T-helper 9 cell (primary cell): ENCODE results near the gene PDE3B.
"Not testable (repeated sequence)": the region's sequence is repeated elsewhere in the genome, so short reads cannot be mapped to it uniquely, and the experiment has no call there.

Experiments used
- DNase-seq: peaks from one replicate; pipeline ENCODE4 v3.0.0-alpha.2; 2020

The PDE3B gene

GRCh38 chr11:14819596-14819995, 176.0 kb downstream of the PDE3B start:
- DNase-seq = no peak

DNA sequence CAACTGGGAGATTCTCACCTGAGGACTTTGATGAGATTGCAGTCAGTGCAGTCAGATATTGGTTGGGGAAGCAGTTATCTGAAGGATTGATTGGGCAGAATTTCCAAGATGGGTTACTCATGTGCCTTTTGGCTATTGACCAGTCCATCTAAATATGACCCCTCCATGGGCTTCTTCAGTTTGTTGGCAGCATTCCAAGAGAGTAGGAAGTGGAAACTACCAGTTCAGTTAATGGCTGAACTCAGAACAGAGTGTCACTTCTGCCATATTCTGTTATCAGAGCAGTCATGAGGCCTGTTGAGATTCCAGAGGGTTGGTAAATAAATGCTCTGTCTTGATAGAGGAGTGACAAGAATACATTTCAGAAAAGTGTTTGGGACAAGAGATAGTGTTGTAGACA, 177.4 kb downstream of the PDE3B start:
- DNase-seq = no peak

DNA sequence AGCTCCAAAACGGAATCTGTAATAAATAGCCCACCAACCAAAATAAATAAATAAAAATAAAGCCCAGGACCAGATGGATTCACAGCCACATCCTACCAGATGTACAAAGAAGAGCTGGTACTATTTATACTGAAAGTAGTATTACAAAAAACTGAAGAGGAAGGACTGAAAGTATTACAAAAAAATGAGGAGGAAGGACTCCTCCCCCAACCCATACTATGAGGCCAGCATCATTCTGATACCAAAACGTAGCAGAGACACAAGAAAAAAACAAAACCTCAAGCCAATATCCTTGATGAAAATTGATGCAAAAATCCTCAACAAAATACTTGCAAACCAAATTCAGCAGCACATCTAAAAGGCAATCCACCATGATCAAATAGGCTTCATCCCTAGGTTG, 183.0 kb downstream of the PDE3B start:
- DNase-seq = no peak

DNA sequence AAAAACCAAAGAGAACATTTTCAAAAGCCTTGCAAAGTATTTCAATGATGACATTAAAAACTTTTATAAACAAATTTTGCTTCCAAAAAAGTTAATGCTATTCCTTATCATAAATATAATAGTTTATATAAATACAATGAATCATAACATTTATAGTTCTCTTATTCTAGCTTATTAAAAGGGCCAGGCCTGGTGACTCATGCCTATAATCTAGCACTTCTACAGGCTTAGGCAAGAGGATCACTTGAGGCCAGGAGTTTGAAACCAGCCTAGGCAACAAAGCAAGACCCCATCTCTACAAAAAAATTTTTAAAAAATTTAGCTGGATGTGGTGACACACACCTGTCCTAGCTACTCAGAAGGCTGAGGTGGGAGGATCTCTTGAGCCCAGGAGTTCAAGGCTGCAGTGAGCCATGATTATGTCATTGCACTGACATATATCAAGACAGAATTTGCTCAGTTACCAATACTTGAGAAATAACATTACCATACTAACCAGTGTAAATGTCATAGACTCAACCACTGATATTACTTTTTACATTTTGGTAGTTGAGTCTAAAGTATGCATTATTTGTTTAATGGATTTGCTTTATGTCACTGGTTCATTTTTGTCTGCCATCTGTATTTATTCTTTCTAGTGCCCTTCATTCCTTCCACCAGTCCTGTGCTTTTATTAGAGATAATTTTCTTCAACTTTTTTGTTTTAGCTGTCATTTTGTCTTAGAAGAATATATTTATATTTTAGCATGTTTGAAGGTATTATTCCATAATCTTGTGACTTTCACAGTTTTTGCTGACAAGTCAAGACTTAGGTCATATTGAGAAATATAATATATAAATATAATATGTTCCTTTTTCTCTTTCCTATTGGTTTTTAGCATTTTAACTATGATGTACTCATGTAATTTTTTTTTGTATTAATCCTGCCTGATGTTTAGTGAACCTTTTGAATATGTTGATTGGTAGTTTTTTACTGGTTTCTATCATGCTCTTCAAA, 192.2 kb downstream of the PDE3B start:
- DNase-seq = no peak

GRCh38 chr11:14842002-14842401, 198.4 kb downstream of the PDE3B start:
- no peak for DNase-seq

GRCh38 chr11:14852571-14853177, 209.1 kb downstream of the PDE3B start:
- DNase-seq = no peak

- no peak for DNase-seq
Observed at GRCh38 chr11:14854057-14854456, 210.5 kb downstream of the PDE3B start.

DNA sequence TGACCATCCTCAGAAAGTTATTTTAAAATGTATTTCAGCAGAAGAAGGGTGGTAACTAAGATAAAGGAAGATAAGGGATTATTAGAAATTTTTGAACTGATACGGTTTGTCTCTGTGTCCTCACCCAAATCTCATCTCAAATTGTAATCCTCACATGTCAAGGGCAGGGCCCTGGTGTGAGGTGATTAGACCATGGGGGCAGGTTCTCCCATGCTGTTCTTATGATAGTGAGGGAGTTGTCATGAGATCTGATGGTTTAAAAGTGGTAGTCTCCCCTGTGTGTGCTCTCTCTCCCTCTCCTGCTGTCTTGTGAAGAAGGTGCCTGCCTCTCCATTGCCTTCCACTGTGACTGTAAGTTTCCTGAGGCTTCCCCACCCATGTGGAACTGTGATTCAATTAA, 212.3 kb downstream of the PDE3B start:
- no peak for DNase-seq

DNA sequence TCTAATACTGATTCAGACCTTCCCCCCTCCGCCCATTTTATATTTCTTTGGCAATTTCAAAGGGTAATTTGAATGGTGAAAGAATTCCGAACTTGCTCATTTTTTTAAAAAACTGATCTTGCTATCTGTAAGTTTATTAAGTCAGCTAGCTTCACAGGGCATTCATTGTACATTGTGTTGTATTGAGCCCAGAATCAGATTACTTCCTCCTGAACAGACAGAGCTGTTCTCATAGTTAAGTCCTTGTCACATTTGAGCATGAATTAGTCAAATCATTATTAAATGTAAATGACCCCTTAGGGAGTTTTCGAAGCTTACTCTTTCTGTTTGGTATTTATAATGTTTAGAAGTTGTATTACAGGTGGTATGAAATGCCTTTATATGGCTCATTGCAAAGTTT, 214.0 kb downstream of the PDE3B start:
- DNase-seq = no peak

DNA sequence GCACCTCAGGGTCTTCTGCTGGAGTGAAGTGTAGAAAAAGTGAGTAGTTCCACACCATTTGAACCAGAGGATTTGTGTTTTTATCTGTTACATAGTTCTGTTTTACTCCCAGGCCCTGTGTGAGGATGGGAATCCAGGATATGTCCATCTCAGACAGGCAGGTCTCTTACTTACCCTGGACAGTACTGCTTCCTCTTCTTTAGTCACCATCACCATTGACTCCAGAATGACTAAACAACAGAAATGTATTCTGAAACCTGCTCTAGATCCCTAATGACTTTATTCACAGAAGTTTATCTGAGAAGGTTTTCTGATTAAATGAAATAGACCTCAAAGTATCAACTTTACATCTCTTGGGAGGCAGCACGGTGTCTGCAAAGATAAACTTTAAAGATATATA, 214.8 kb downstream of the PDE3B start:
- DNase-seq = no peak

GRCh38 chr11:14860511-14860910, 216.9 kb downstream of the PDE3B start:
- DNase-seq = no peak

DNA sequence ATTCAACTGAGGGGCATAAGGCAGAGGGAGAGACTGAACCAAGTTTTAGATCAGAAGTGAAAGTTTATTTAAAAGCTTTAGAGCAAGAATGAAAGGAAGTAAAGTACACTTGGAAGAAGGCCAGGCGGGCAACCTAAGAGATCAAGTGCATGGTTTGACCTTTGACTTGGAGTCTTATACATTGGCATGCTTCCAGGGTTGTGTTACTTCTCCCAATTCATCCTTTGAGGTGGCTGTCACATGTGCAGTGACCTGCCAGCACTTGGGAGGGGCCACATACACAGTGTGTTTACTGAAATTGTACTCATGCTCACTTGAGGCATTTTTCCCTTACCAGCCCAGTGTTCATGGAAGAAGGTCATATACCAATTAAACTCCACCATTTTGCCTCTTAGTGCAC, 218.1 kb downstream of the PDE3B start:
- no peak for DNase-seq

DNA sequence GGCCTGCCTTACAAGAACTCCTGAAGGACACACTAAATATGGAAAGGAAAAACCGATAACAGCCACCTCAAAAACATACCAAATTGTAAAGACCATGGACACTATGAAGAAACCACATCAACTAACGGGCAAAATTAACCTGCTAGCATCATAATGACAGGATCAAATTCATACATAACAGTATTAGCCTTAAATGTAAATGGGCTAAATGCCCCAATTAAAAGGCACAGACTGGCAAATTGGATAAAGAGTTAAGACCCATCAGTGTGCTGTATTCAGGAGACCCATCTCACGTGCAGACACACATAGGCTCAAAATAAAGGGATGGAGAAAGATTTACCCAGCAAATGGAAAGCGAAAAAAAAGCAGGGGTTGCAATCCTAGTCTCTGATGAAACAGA, 220.2 kb downstream of the PDE3B start:
- not testable (repeated sequence) for DNase-seq

DNA sequence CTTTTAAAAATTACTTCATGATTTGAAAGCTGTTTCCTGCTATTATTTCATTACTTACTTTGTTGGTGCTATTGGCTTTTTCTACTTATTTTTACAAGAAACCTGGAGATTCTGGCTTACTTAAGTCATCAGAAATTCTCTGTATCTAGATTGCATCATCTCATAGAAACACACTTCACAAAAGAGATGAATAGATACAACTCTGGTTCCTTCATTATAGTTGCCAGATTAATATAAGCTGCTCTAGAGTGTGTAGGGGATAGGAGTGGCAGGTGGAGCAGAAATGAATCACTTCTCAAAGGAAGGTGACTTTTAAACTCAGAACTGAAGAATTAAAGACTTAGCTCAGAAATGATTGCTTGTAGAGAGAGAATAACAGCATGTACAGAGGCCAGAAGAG, 228.4 kb downstream of the PDE3B start:
- DNase-seq = no peak

DNA sequence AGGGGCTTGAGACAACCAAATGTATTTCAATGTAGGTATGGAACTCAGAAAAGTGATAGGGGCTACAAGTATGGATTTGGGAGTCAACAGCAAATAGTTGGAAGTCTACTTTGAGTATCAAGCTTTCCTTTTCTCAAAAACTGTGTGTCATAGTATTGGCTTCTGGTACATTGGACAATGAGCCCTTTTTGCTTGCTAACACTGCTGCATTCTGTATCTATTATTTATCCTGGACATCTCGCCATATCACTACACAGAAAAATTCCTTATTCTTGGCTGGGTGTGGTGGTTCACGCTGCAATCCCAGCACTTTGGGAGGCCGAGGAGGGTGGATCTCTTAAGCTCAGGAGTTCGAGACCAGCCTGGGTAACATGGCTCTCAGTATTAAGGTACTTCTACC, 230.0 kb downstream of the PDE3B start:
- no peak for DNase-seq

GRCh38 chr11:14875163-14875562, 231.6 kb downstream of the PDE3B start:
- DNase-seq = no peak

- DNase-seq = no peak
Observed at GRCh38 chr11:14881576-14882193, 238.1 kb downstream of the PDE3B start.

DNA sequence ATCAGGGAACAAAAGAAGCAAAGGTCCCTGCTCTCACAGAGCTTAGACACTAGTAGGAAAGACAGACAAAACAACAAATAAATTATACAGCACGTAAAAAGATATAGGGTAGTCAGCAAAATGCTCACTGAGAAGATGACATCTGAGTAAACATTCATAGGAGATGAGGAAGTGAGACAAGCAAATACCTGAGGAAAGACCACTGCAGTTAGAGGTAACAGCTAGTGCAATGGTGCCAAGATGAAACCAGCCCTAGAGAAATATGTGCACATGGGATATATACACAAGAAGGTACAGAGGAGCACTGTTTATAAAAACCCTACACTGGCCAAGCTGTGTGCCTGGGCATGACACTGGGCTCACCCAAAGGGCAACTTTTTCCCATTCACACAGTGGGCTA, 238.6 kb downstream of the PDE3B start:
- DNase-seq = no peak

DNA sequence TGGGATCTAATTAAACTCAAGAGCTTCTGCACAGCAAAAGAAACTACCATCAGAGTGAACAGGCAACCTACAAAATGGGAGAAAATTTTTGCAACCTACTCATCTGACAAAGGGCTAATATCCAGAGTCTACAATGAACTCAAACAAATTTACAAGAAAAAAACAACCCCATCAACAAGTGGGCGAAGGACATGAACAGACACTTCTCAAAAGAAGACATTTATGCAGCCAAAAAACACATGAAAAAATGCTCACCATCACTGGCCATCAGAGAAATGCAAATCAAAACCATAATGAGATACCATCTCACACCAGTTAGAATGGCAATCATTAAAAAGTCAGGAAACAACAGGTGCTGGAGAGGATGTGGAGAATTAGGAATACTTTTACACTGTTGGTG, 240.1 kb downstream of the PDE3B start:
- DNase-seq = not testable (repeated sequence)

GRCh38 chr11:14884667-14885273, 241.2 kb downstream of the PDE3B start:
- DNase-seq = no peak

DNA sequence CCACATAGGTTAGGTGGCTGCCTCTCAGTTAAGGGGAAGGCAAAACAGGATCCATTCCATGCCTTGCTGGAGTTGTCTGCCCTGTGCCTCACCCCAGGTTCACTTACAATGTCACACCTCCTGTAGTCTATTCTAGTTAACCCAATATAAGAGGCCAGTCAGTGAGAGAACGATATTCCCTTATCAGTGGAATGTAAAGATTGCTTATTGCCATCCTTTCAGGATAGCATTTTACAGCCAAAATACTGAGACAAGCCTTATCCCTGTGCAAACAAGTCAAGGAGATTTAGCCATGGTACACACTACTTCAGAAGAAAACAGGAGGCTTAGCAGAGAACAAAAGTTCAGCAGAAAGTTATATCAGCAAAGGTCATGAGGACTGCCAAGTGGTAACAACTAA, 242.9 kb downstream of the PDE3B start:
- DNase-seq = no peak

DNA sequence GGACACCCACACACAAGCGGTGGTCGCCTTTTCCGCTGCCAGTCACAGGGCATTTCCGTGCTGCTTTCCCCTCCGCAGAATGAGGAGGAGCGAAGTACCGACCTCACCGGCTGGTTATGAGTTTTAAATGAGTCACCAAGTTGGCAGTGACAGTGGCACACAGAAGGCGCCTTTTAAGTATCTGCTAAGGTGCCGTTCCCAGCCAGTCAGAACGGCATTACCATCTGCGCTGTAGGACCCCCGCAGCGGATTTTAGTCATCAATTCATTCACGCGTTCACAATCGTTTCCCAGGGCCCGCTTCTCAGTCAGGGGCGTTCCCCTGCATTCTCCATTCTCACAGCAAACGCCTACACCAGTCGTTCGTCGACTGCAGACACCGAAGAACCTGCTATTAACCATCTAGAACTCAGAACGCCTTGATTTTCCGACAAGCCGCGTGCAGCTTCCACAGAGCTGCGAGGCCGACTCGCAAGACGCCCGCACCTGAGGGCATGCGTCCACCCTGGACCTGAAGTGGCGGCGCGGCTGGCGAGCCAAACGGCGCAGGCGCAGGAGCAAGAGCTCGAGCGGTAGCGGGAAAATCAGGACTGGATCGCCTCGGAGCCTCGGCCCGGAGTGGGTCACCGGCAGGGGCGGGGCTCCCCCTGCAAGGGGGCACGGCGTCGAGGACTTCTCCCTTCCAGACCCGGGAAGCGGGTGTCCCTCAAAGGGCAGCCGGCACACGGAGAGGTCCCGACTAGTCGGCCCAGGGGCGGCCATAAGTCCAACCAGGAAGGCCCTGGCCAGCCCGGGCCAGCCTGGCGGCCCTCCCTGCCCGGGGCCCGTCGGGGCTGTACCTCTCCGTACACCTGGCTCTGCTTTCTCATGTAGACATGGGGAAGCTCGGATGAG, 247.8 kb downstream of the PDE3B start:
- peak; percentile 80 for DNase-seq
